Natural killer cell (primary cell): Measurements from ENCODE around the gene ALDH1A3. TPM values are rescaled to one million over a fixed set of nuclear protein-coding genes. Genes with fewer than 3 reads are reported as not detected.

ENCODE experiments used
- ATAC-seq, 3 donors: fragments of 150-1000 bp in 2 of 3; fragments of 200-7000 bp in 1 of 3; cut with Tn5 transposase; 1 replicate in 1 of 3; 2 replicates in 2 of 3; pipeline ENCODE4 v1.10.0; 2021; ENCODE audit warnings: mild to moderate bottlenecking in 2 of 3, moderate library complexity in 2 of 3
- DNase-seq, 2 donors: peaks; one replicate each; pipeline versions ENCODE4 v3.0.0 to v3.0.0-alpha.2; 2013 to 2021; ENCODE audit warnings: mixed read lengths in 1 of 2
- H3K27ac ChIP-seq: one replicate; pipeline ENCODE4 v1.5.1; 2013; ENCODE audit warnings: mild to moderate bottlenecking, low read length
- H3K27me3 ChIP-seq: one replicate; pipeline ENCODE4 v1.6.1; 2013; ENCODE audit warnings: low read length; ENCODE audit not compliant: control insufficient read depth, insufficient read depth
- H3K36me3 ChIP-seq: one replicate; pipeline ENCODE4 v1.6.1; 2013; ENCODE audit warnings: low read length; ENCODE audit not compliant: control insufficient read depth, insufficient read depth
- H3K4me1 ChIP-seq: one replicate; pipeline ENCODE4 v1.6.1; 2013; ENCODE audit warnings: low read length; ENCODE audit not compliant: control insufficient read depth, insufficient read depth
- H3K4me3 ChIP-seq: one replicate; pipeline ENCODE4 v1.5.1; 2013; ENCODE audit warnings: low read length
- H3K9me3 ChIP-seq: one replicate; pipeline ENCODE4 v1.6.1; 2013; ENCODE audit warnings: low read length; ENCODE audit not compliant: control insufficient read depth, insufficient read depth
- H3K27ac Mint-ChIP-seq, 2 donors: one replicate each; pipeline ENCODE4 v1.8.0; 2022; ENCODE audit warnings: mild to moderate bottlenecking in 2 of 2, mixed read lengths in 2 of 2, moderate library complexity in 1 of 2
- H3K27me3 Mint-ChIP-seq, 2 donors: one replicate each; pipeline ENCODE4 v1.8.0; 2022; ENCODE audit warnings: low read depth in 2 of 2, mixed read lengths in 2 of 2
- H3K36me3 Mint-ChIP-seq: one replicate; pipeline ENCODE4 v1.8.0; 2022; ENCODE audit warnings: mixed read lengths
- H3K4me1 Mint-ChIP-seq, 2 donors: one replicate each; pipeline ENCODE4 v1.8.0; 2022; ENCODE audit warnings: mixed read lengths in 2 of 2
- H3K4me3 Mint-ChIP-seq: one replicate; pipeline ENCODE4 v1.8.0; 2022; ENCODE audit warnings: mild to moderate bottlenecking, moderate library complexity, mixed read lengths
- H3K9me3 Mint-ChIP-seq, 2 donors: one replicate each; pipeline ENCODE4 v1.8.0; 2022; ENCODE audit warnings: mixed read lengths in 2 of 2
- CTCF ChIP-seq: fragments of 200-600 bp; IDR thresholded peaks from one replicate; pipeline ENCODE4 v1.8.0; 2022; ENCODE audit warnings: antibody characterized with exemption
- WGBS: methylation state at CpG from one replicate; pipeline ENCODE4 v1.1.7; 2013; ENCODE audit warnings: missing lambda C conversion rate; ENCODE audit not compliant: insufficient coverage; 5-methylcytosine and 5-hydroxymethylcytosine counted together
- intact Hi-C: fragments of 100-400 bp; cut with micrococcal nuclease; formaldehyde crosslinking; loops from one replicate; pipeline ENCODE4 v1.14.2; 2022
- total RNA-seq, 4 donors: library from RNA; stranded (reverse); fragments of 120-200 nt in 1 of 4; gene quantifications; one replicate each; pipeline versions ENCODE4 v1.2.3 to v1.2.4, GENCODE V29; 2013 to 2022

The ALDH1A3 gene
- total RNA-seq, 3 donors from 2014 or later (not counting 1 experiment from before 2014, with no cell fraction given): not detected

- no peak overlapping the region for H3K4me3 Mint-ChIP-seq
- H3K9me3 Mint-ChIP-seq: no peaks in the 10 kb centered on the region
- peaks cover 3% of the 10 kb centered on the region in 2 donors for H3K4me1 Mint-ChIP-seq
- no peaks in the 10 kb centered on the region for H3K36me3 Mint-ChIP-seq
- no peaks in the 10 kb centered on the region for H3K36me3 ChIP-seq
- H3K4me3 ChIP-seq: no peak overlapping the region
- no peaks in the 10 kb centered on the region for H3K9me3 ChIP-seq
- H3K27me3 ChIP-seq: peaks cover 2% of the 10 kb centered on the region
- no peak overlapping the region for H3K27ac ChIP-seq
- H3K4me1 ChIP-seq: no peaks in the 10 kb centered on the region
- no peak for DNase-seq
- no peak for TF ChIP-seq CTCF
- ATAC-seq: no peak
- WGBS: 79% methylated on average over 8 of the region's 8 CpGs
- no peak overlapping the region for H3K27ac Mint-ChIP-seq
- peaks cover 7 to 16% of the 10 kb centered on the region in 2 donors for H3K27me3 Mint-ChIP-seq
- intact Hi-C loops: no loop called here
Measured at GRCh38 chr15:100844167-100844566, 35.5 kb upstream of the ALDH1A3 start.

- Mint-ChIP-seq H3K36me3 (no peaks in the 10 kb centered on the region), H3K4me1 (peaks cover 5 to 6% of the 10 kb centered on the region in 2 donors), H3K27me3 (peaks cover 8 to 18% of the 10 kb centered on the region in 2 donors), H3K9me3 (no peaks in the 10 kb centered on the region), H3K4me3 (no peak overlapping the region), H3K27ac (no peak overlapping the region)
- H3K27me3 ChIP-seq: peaks cover 5% of the 10 kb centered on the region
- WGBS: 94% methylated on average over 9 of the region's 9 CpGs
- ATAC-seq (no peak), DNase-seq (no peak)
- no peak overlapping the region for H3K4me3 ChIP-seq
- no peaks in the 10 kb centered on the region for H3K36me3 ChIP-seq
- H3K4me1 ChIP-seq: peaks cover 5% of the 10 kb centered on the region
- intact Hi-C loops: no loop called here
- no peak overlapping the region for H3K27ac ChIP-seq
- TF ChIP-seq CTCF: no peak
- no peaks in the 10 kb centered on the region for H3K9me3 ChIP-seq
Measured at GRCh38 chr15:100844778-100845177, 34.9 kb upstream of the ALDH1A3 start.

GRCh38 chr15:100847194-100847593, 32.4 kb upstream of the ALDH1A3 start:
- Histone ChIP-seq H3K27ac (no peak overlapping the region), H3K9me3 (no peaks in the 10 kb centered on the region), H3K27me3 (peaks cover 7% of the 10 kb centered on the region), H3K36me3 (no peaks in the 10 kb centered on the region), H3K4me1 (peaks cover 7% of the 10 kb centered on the region), H3K4me3 (no peak overlapping the region)
- ATAC-seq (no peak), DNase-seq (no peak)
- H3K27ac Mint-ChIP-seq: no peak overlapping the region
- intact Hi-C loops: no loop called here
- peaks cover 5 to 6% of the 10 kb centered on the region in 2 donors for H3K4me1 Mint-ChIP-seq
- 92% methylated on average over 4 of the region's 5 CpGs for WGBS
- peaks cover 13 to 28% of the 10 kb centered on the region in 2 donors for H3K27me3 Mint-ChIP-seq
- no peaks in the 10 kb centered on the region for H3K36me3 Mint-ChIP-seq
- TF ChIP-seq CTCF: no peak
- H3K9me3 Mint-ChIP-seq: no peaks in the 10 kb centered on the region
- no peak overlapping the region for H3K4me3 Mint-ChIP-seq
